Astrocyte (in vitro differentiated cells and primary cell): ENCODE measurements around the gene LRRTM4.

Experiments
- CTCF ChIP-seq: IDR thresholded peaks from 2 replicates; pipeline ENCODE4 v1.5.1; 2011; ENCODE audit warnings: low read depth, mild to moderate bottlenecking, inconsistent platforms, low read length, moderate library complexity; ENCODE audit not compliant: insufficient read depth
- EZH2 ChIP-seq: IDR thresholded peaks from 2 replicates; pipeline ENCODE4 v1.6.1; 2012; ENCODE audit warnings: mild to moderate bottlenecking, low read length, inconsistent platforms; ENCODE audit not compliant: insufficient read depth

DNA sequence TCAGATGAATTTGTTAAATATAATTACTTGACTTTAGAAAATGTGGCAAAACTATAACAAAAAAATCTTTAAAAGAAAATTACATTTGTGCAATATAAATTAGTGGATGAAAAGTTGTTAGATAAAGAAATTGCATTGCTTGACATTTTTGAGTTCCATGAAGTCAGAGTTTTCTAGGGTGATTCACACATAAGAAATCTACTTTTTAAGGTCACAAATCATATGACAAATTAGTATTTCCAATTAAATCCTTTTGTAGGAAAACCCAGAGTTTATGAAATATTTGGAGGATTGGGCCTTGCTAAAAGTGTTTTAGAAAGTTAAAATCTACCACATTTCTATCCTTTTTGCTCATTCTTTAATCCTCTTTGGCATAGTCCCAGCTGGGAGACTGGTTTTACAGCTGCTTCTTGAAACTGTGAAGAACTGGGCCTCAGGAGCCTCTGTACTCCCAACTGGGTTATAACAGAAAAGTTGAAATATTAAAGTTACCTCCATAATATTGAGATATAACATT lies 289.2 kb downstream of the LRRTM4 start:
- TF ChIP-seq CTCF (no peak), EZH2 (no peak)
